Osteoblast (primary cell): ENCODE data around the gene ZNG1F. TPM values are rescaled to one million over a fixed set of nuclear protein-coding genes. Genes with fewer than 3 reads are reported as not detected.
A peak's percentile ranks its signal among the peaks of the same experiment; 100 is the strongest.
"Not testable (repeated sequence)": the region's sequence is repeated elsewhere in the genome, so short reads cannot be mapped to it uniquely, and the experiment has no call there.

Experiments used
- DNase-seq: peaks from one replicate; pipeline ENCODE4 v3.0.0; 2011; ENCODE audit warnings: low spot score, mixed read lengths; ENCODE audit not compliant: insufficient read length; ENCODE audit errors: missing footprints
- H2AFZ ChIP-seq: 2 replicates; pipeline ENCODE4 v1.6.0; 2011; ENCODE audit warnings: mild to moderate bottlenecking, low read length
- H3K27ac ChIP-seq: 2 replicates; pipeline ENCODE4 v1.5.1; 2011; ENCODE audit warnings: mild to moderate bottlenecking, low read depth, low read length, moderate library complexity
- H3K27me3 ChIP-seq: 2 replicates; pipeline ENCODE4 v1.6.0; 2012; ENCODE audit warnings: mild to moderate bottlenecking, control low read depth, inconsistent platforms, low read length, moderate library complexity; ENCODE audit not compliant: insufficient read depth
- H3K36me3 ChIP-seq: 2 replicates; pipeline ENCODE4 v1.5.1; 2011; ENCODE audit warnings: mild to moderate bottlenecking, low read length, control low read depth, moderate library complexity; ENCODE audit not compliant: insufficient read depth
- H3K4me1 ChIP-seq: 2 replicates; pipeline ENCODE4 v1.5.1; 2011; ENCODE audit warnings: mild to moderate bottlenecking, low read length, control low read depth, moderate library complexity; ENCODE audit not compliant: insufficient read depth
- H3K4me2 ChIP-seq: 2 replicates; pipeline ENCODE4 v1.6.0; 2011; ENCODE audit warnings: mild to moderate bottlenecking, low read length; ENCODE audit not compliant: insufficient read depth
- H3K4me3 ChIP-seq: fragments of 200-600 bp; sonication (generic); 3 replicates; pipeline ENCODE4 v1.5.1; 2012; ENCODE audit warnings: mild to moderate bottlenecking, low read length, inconsistent platforms; ENCODE audit not compliant: insufficient read depth
- H3K79me2 ChIP-seq: 2 replicates; pipeline ENCODE4 v1.6.0; 2012; ENCODE audit warnings: mild to moderate bottlenecking, low read length, control low read depth, inconsistent platforms; ENCODE audit not compliant: insufficient read depth
- H3K9me3 ChIP-seq: 2 replicates; pipeline ENCODE4 v1.5.1; 2011; ENCODE audit warnings: low read depth, low read length, control low read depth
- H4K20me1 ChIP-seq: 2 replicates; pipeline ENCODE4 v1.6.0; 2012; ENCODE audit warnings: mild to moderate bottlenecking, low read length, control low read depth; ENCODE audit not compliant: insufficient read depth
- total RNA-seq: library from RNA; depleted of rRNA; stranded (reverse); fragments of >200 nt; gene quantifications from 2 replicates; pipeline ENCODE4 v1.2.3, GENCODE V29; 2012

ZNG1F gene
- total RNA-seq: 5.9 and 7.2 TPM in 2 replicates

- not testable (repeated sequence) for DNase-seq, H3K27me3 ChIP-seq, H2AFZ ChIP-seq, H3K79me2 ChIP-seq, H3K4me1 ChIP-seq, H4K20me1 ChIP-seq, H3K27ac ChIP-seq, H3K4me2 ChIP-seq, H3K9me3 ChIP-seq, H3K36me3 ChIP-seq, H3K4me3 ChIP-seq
Observed at GRCh38 chr9:41189217-41189616, at the start of gene ZNG1F. TSS of gene ZNG1F (minus strand) at chr9:41189317. CDS start at chr9:41189258, 59 bp downstream.

DNA sequence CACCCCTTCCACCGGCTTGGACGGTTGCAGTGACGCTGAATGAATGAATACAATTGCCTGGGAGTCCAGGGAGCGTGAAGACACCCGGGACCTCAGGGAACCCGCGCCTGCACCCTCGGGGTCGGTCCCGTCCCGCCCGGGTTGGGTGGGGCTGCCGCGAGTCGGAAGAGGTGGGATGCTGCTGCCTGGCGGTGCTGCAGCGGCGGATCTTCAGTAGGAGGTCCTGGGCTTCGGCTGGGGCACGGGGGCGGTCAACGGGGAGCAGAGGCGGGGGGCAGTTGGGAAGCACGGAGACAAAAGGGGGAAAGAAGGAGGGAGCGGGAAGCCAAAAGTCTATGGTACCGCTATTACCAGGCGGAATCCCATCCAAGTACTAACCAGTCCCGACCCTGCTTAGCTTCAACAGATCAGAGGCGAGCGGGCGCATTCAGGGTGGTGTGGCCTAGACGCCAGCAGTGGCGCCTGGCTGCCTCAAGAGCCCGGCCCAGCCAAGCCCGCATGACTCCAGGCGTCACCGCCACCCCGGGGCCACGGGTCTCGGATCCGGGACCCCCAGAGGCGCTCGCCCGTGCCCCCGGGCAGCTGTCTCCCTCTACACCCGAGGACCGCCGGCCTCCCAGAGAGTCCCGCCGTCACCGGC is 48.1 kb upstream of the ZNG1F start:
- not testable (repeated sequence) for H3K4me3 ChIP-seq, H3K27ac ChIP-seq, H3K4me1 ChIP-seq, H3K27me3 ChIP-seq, H3K9me3 ChIP-seq, H3K36me3 ChIP-seq, H3K79me2 ChIP-seq, H2AFZ ChIP-seq, H4K20me1 ChIP-seq, H3K4me2 ChIP-seq
- DNase-seq: peak; percentile 9

- not testable (repeated sequence) for H3K27ac ChIP-seq, H3K9me3 ChIP-seq, H3K4me1 ChIP-seq, H3K27me3 ChIP-seq, H3K4me2 ChIP-seq, DNase-seq, H3K79me2 ChIP-seq, H3K4me3 ChIP-seq, H3K36me3 ChIP-seq, H2AFZ ChIP-seq, H4K20me1 ChIP-seq
Observed at GRCh38 chr9:41236486-41237109, 47.5 kb upstream of the ZNG1F start.

DNA sequence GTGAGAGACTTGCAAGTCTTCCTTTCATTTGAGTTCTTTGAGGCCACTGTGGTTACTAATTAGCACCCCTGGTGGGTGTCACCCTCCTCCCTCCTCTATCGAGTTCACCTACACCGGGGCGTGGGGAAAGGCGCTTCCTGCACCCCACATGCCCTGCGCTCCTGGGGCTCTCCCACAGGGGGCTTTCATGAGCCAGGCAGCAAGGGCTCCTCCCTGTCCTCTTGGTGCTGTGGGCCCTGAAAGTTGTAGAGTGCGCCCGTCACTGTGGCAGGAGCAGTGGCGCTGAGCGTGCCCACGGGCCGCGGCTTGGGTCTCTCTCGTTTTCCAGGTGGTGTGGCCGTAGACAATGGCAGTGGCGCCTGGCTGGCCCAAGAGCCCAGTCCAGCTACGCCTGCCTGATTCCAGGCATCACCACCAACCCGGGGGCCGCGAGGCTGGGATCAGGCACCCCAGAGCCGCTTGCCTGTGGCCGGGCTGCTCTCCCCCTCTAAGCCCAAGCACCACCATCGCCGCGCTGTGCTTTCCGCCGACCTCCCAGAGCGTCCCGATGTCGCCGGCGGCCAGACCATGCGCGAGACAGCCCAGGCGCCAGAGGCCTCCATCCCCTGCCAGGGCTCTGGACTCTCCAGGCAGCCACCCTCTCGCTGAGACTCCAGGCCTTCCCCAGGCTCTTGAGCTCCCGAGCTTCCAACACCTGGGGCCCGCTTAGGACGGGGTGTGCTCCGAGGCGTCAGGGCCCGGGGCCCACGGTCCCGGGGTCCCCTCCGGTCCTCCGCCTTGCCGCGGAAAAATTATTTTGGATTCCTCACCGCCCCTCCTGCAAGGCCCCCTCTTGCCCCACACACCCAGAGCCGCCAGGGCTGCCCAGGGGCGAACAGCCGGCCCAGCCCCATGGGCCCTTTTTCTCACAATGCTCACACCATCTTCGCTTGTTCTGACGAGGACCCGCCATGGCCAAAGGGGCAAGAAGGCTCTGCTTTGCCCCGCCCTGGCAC is 46.0 kb upstream of the ZNG1F start:
- not testable (repeated sequence) for H3K4me3 ChIP-seq, H2AFZ ChIP-seq

GRCh38 chr9:41234221-41234620 is 45.1 kb upstream of the ZNG1F start:
- not testable (repeated sequence) for H2AFZ ChIP-seq, H3K9me3 ChIP-seq, H3K4me3 ChIP-seq, H3K4me1 ChIP-seq, H3K36me3 ChIP-seq, H4K20me1 ChIP-seq, H3K79me2 ChIP-seq, H3K27ac ChIP-seq, H3K4me2 ChIP-seq, H3K27me3 ChIP-seq, DNase-seq

More for the DNA sequence above, 46.0 kb upstream of the ZNG1F start:
- not testable (repeated sequence) for H4K20me1 ChIP-seq, H3K27ac ChIP-seq, H3K27me3 ChIP-seq, H3K36me3 ChIP-seq, H3K4me1 ChIP-seq, H3K9me3 ChIP-seq, H3K79me2 ChIP-seq, H3K4me2 ChIP-seq
- peak; percentile 66 for DNase-seq

DNA sequence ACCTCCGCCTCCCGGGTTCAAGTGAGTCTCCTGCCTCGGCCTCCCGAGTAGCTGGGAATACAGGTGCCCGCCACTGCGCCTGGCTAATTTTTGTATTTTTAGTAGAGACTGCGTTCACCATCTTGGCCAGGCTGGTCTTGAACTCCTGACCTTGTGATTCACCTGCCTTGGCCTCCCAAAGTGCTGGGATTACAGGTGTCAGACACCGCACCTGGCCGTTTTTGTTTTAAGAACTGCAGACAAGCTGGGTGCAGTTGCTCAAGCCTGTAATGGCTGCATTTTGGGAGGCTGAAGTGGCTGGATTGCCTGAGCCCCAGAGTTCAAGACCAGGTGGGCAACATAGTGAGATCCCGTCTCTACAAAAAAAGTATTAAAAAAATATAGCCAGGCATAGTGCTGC is 43.2 kb upstream of the ZNG1F start:
- not testable (repeated sequence) for H3K79me2 ChIP-seq, H3K4me3 ChIP-seq, H3K27ac ChIP-seq, H3K4me2 ChIP-seq, H3K4me1 ChIP-seq, DNase-seq, H2AFZ ChIP-seq, H3K9me3 ChIP-seq, H3K27me3 ChIP-seq, H3K36me3 ChIP-seq, H4K20me1 ChIP-seq

- not testable (repeated sequence) for H3K4me1 ChIP-seq, H4K20me1 ChIP-seq, H3K36me3 ChIP-seq, H3K79me2 ChIP-seq, H3K4me2 ChIP-seq, H3K27ac ChIP-seq, H3K27me3 ChIP-seq, H2AFZ ChIP-seq, H3K4me3 ChIP-seq, H3K9me3 ChIP-seq
- peak; percentile 29 for DNase-seq
Observed at GRCh38 chr9:41230418-41230817, 41.3 kb upstream of the ZNG1F start.
